ENCODE data around the gene LSM3. TPM values are rescaled to one million over a fixed set of nuclear protein-coding genes. Genes with fewer than 3 reads are reported as not detected.

Gene LSM3
- total RNA-seq, 1 experiment from 2014 or later, result 11.9 TPM

DNA sequence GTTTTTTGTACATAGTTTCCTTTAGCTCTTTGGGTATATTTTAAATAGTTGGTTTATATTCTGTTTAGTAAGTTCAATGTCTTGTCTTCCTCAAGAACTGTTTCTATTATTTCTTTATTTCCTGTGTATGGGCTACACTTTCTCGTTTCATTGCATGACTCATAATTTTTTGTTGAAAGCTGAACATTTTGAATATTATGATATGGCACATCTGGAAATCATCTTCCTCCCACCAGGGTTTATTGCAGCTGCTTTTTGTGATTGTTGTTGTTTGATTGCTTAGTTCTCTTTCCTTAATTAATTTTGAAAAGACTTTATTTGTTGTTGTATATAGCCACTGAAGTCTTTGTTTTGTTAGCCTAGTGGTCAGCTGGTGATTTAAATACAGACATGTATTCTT, 43.8 kb downstream of the LSM3 start:
- intact Hi-C loops (cut with micrococcal nuclease; ENCODE audit: unreplicated experiment) (no loop called here), in situ Hi-C loops (cut with HindIII; ENCODE audit: low pct_unique_long_range_greater_than_20kb, low sequenced_read_pairs) (no loop called here)
- no peak for DNase-seq (ENCODE audit: low read depth, low spot score)
- no peak overlapping the region for H3K4me3 ChIP-seq (ENCODE audit: low read depth in 2 of 2, low read length in 2 of 2)
- no peak for ATAC-seq
- no peaks in the 10 kb centered on the region for H3K36me3 ChIP-seq (ENCODE audit: control insufficient read depth, insufficient read depth, low read length)
- no peak overlapping the region; the same call in 1 of the 2 replicates for H3K27ac ChIP-seq (ENCODE audit: low read length)
- ChIA-PET CTCF (no interaction called here), POLR2A (no interaction called here)
- H3K4me1 ChIP-seq (ENCODE audit: control insufficient read depth, insufficient read depth, low read length), result peaks cover 4% of the 10 kb centered on the region; the same call in 1 of the 2 replicates
- peaks cover 17% of the 10 kb centered on the region; the same call in 1 of the 2 replicates for H3K9me3 ChIP-seq (ENCODE audit: control insufficient read depth, insufficient read depth, low read depth, low read length)
- TF ChIP-seq, protein P1, sequence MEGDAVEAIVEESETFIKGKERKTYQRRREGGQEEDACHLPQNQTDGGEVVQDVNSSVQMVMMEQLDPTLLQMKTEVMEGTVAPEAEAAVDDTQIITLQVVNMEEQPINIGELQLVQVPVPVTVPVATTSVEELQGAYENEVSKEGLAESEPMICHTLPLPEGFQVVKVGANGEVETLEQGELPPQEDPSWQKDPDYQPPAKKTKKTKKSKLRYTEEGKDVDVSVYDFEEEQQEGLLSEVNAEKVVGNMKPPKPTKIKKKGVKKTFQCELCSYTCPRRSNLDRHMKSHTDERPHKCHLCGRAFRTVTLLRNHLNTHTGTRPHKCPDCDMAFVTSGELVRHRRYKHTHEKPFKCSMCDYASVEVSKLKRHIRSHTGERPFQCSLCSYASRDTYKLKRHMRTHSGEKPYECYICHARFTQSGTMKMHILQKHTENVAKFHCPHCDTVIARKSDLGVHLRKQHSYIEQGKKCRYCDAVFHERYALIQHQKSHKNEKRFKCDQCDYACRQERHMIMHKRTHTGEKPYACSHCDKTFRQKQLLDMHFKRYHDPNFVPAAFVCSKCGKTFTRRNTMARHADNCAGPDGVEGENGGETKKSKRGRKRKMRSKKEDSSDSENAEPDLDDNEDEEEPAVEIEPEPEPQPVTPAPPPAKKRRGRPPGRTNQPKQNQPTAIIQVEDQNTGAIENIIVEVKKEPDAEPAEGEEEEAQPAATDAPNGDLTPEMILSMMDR (IDR thresholded peaks at IDR 0.05), result no peak
- no peak for TF ChIP-seq POLR2AphosphoS5 (IDR thresholded peaks at IDR 0.05; ENCODE audit: low read depth, low read length)
- no peak for TF ChIP-seq TCF7L2 (IDR thresholded peaks at IDR 0.05; ENCODE audit: low read depth, low read length)
- no peak for TF ChIP-seq SIN3A (IDR thresholded peaks at IDR 0.05; ENCODE audit: borderline replicate concordance, insufficient read depth, low read depth, low read length)
- TF ChIP-seq, protein P2, sequence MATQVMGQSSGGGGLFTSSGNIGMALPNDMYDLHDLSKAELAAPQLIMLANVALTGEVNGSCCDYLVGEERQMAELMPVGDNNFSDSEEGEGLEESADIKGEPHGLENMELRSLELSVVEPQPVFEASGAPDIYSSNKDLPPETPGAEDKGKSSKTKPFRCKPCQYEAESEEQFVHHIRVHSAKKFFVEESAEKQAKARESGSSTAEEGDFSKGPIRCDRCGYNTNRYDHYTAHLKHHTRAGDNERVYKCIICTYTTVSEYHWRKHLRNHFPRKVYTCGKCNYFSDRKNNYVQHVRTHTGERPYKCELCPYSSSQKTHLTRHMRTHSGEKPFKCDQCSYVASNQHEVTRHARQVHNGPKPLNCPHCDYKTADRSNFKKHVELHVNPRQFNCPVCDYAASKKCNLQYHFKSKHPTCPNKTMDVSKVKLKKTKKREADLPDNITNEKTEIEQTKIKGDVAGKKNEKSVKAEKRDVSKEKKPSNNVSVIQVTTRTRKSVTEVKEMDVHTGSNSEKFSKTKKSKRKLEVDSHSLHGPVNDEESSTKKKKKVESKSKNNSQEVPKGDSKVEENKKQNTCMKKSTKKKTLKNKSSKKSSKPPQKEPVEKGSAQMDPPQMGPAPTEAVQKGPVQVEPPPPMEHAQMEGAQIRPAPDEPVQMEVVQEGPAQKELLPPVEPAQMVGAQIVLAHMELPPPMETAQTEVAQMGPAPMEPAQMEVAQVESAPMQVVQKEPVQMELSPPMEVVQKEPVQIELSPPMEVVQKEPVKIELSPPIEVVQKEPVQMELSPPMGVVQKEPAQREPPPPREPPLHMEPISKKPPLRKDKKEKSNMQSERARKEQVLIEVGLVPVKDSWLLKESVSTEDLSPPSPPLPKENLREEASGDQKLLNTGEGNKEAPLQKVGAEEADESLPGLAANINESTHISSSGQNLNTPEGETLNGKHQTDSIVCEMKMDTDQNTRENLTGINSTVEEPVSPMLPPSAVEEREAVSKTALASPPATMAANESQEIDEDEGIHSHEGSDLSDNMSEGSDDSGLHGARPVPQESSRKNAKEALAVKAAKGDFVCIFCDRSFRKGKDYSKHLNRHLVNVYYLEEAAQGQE (IDR thresholded peaks at IDR 0.05; ENCODE audit: insufficient read depth in 1 of 2, low read depth in 2 of 2, low read length in 1 of 2), result no peak
- H3K27me3 ChIP-seq (ENCODE audit: control insufficient read depth, insufficient read depth, low read length), result no peaks in the 10 kb centered on the region
- no TSS peak for BruUV-seq (replicated peaks)

DNA sequence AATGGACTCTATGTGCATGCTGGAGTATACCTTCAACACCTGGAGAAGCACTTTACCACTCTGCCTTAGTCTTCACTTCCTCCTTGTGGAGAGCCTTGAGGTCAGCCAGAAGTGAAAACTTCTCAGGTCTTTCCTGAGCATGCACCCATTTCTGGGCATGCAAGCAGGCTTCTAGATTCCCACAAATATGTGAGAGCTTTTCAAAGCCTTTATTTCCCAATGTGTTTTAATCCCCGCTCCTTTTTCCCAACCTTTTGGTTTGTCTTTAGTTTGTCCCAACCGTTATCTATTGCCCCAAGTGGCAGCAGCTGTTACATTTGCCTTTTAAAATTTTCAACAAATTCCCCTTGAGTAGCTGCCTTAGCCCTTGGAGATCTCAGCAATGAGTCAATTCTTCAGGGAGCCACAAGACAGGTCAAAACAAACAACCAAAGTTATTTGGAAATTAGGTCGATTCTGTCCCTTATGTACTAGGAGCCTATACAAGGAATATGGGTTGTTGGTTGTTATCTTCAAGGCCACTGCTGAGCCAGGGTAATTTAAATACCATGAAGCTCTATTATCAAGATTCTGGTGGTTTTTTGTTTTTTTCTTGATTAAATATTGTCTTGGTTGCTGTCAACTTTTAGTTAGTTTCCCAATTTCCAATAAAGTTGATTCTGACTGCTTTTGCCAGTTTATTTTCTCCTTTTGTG, 44.4 kb downstream of the LSM3 start:
- H3K4me1 ChIP-seq (ENCODE audit: control insufficient read depth, insufficient read depth, low read length), result peaks cover 4% of the 10 kb centered on the region; the same call in 1 of the 2 replicates
- in situ Hi-C loops (cut with HindIII; ENCODE audit: low pct_unique_long_range_greater_than_20kb, low sequenced_read_pairs) (no loop called here), intact Hi-C loops (cut with micrococcal nuclease; ENCODE audit: unreplicated experiment) (no loop called here)
- TF ChIP-seq POLR2AphosphoS5 (IDR thresholded peaks at IDR 0.05; ENCODE audit: low read depth, low read length) (no peak), TCF7L2 (IDR thresholded peaks at IDR 0.05; ENCODE audit: low read depth, low read length) (no peak), SIN3A (IDR thresholded peaks at IDR 0.05; ENCODE audit: borderline replicate concordance, insufficient read depth, low read depth, low read length) (no peak)
- TF ChIP-seq, protein P2 (IDR thresholded peaks at IDR 0.05; ENCODE audit: insufficient read depth in 1 of 2, low read depth in 2 of 2, low read length in 1 of 2), result no peak
- TF ChIP-seq, protein P1 (IDR thresholded peaks at IDR 0.05), result no peak
- ATAC-seq (no peak), DNase-seq (ENCODE audit: low read depth, low spot score) (no peak)
- peak overlapping the region; percentile 68; the same call in 1 of the 2 replicates for H3K27ac ChIP-seq (ENCODE audit: low read length)
- H3K9me3 ChIP-seq (ENCODE audit: control insufficient read depth, insufficient read depth, low read depth, low read length), result peaks cover 17% of the 10 kb centered on the region; the same call in 1 of the 2 replicates
- ChIA-PET POLR2A (no interaction called here), CTCF (no interaction called here)
- H3K36me3 ChIP-seq (ENCODE audit: control insufficient read depth, insufficient read depth, low read length), result no peaks in the 10 kb centered on the region
- BruUV-seq (replicated peaks), result no TSS peak
- H3K27me3 ChIP-seq (ENCODE audit: control insufficient read depth, insufficient read depth, low read length), result no peaks in the 10 kb centered on the region
- H3K4me3 ChIP-seq (ENCODE audit: low read depth in 2 of 2, low read length in 2 of 2), result no peak overlapping the region
